GM21447 (cell line): ENCODE data around the gene MAP3K3.
"Not testable (repeated sequence)": the region's sequence is repeated elsewhere in the genome, so short reads cannot be mapped to it uniquely, and the experiment has no call there.

Experiments used
- ATAC-seq: cut with Tn5 transposase; IDR thresholded peaks from one replicate; pipeline ENCODE4 v1.9.1; 2021; ENCODE audit not compliant: unreplicated experiment

MAP3K3 gene

DNA sequence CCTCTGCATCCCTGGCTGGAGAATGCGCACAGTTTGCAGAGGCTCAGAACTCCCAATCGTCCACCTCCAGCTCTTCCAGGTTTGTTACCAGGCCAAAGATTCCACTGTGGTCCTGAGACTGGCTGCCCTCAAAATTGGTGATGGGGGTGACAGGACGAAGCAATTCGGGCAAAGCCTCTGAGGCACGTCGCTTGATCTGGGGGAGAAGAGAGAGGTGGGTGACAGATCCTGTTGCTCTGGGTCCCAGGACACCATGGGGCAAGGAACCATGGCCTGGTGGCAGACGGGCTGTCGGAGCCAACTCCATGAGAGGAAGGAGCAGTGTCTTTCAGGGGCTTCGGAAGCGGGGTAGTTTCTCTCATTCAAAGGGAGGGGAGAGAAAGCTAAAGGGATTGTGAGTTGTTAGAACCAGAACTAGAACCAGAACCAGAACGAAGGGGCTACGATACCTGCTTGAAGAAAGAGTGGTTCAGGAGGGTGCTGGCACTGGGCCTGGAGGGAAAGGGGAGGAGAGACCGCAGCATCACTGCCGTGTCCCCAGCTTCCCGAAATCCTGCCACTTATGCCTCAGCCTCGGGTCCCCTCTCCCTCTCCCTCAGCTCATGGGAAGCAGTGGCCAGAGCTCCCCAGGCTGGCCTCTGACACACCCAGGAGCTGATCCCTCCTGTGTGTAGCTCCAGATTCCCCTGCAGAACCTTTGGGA lies 81.5 kb downstream of the MAP3K3 start:
- ATAC-seq = no peak

- no peak for ATAC-seq
Observed at GRCh38 chr17:63704259-63704576, 82.0 kb downstream of the MAP3K3 start.

GRCh38 chr17:63704836-63705235 lies 82.6 kb downstream of the MAP3K3 start:
- no peak for ATAC-seq

- no peak for ATAC-seq
Observed at GRCh38 chr17:63705657-63706056, 83.4 kb downstream of the MAP3K3 start.

GRCh38 chr17:63706336-63707082 lies 84.3 kb downstream of the MAP3K3 start:
- ATAC-seq = no peak

DNA sequence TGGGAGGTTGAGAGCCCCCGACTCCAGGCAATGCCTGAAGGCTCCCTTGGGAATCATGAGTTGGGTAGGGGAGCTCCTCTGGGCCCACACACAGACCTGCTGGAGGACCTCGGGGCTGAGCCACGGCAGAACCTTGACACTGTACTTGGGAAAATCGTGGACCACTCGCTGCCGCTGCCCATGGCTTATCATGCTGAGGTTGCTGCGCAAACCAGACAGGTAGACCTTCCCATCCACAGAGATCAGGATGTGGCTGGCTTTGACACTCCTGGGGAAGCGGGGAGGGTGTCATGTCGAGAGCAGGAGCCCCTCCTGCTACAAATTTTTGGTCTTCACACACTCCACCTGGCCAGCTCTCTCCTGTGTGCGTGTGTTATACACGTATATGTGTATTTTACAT lies 84.9 kb downstream of the MAP3K3 start:
- ATAC-seq = no peak

- no peak for ATAC-seq
Observed at GRCh38 chr17:63709110-63709509, 86.9 kb downstream of the MAP3K3 start.

DNA sequence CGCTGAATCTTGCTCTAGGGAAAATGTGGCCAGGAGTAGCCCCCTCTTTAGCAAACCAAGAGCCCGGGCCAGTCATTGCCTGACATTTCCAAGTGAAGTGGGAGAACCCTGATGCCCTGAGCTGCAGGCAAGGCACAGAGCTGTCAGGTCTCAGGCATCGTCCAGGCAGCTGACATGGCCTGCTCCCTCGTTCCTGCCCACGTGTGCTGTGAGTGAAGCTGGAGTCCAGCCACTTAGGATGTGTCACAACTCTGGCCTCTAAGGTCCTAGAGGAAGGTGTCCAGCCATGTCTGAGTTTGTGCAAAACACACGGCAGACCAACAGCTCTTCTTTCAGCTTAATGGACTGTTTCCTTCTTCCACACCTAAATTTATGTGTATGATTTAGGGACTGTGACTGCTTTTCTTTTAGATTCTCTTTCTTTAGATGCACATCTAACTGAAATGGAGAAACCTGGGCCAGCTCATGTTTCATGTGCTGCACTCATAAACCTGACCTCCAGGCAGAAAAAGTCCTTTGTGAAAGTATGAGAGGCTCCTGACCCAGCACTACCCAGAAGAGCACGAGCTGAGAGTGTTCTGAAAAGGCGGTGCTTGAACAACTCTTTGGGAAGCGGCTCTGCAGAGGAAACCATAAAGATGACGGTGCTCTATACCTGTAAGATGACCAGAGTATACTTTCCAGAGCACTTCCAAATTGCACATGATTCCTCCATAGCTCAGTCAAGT lies 92.5 kb downstream of the MAP3K3 start:
- ATAC-seq = no peak

GRCh38 chr17:63716426-63716825 lies 94.2 kb downstream of the MAP3K3 start:
- ATAC-seq = no peak

DNA sequence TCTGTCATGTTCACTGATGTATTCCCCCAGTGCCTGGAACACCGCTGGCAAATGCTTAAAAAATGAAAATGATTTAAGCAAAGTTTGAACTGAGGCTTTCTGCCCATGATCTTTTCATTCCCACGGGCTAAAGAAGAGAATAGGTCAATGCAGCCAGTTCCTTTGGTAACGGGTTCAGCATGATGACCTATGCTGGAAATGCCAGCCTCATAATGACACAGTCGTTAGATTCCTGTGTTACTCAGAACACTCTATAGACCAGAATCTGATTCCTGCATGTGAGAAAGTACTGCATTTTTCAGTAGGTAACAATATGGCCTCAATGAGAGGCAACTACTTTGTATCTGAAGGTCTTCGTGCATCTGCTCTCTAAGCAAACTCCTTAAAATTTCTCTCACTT lies 96.8 kb downstream of the MAP3K3 start:
- ATAC-seq = no peak

DNA sequence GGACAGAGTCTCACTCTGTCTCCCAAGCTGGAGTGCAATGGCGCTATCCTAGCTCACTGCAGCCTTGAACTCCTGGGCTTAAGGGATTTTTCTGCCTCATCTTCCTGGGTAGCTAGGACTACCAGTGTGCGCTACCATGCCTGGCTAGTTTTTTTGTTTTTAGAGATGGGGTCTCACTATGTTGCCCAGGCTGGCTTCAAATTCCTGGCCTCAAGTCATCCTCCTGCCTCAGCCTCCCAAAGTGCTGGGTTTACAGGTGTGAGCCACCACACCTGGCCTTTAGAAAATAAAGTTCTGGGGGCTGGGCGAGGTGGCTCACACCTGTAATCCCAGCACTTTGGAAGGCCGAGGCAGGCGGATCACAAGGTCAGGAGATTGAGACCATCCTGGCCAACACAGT lies 98.0 kb downstream of the MAP3K3 start:
- ATAC-seq = not testable (repeated sequence)

DNA sequence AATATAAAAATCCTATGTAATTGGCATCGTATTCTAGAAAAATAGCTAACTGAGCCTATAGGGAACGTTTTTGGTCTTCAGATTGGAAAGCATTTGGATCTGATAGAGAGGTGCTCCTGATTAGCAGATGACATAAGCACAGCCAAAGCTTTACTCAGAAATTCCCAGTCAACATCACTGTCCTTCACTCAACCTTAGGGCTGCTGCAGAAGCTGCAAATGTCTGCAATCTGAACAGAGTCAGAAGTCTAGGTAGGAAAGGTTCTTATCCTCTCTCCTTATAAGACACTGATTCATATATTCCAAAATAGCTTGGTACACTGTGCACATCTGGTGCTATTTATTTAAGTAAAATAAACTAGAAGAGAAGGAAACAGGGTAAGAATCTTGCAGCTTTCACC lies 100.2 kb downstream of the MAP3K3 start:
- no peak for ATAC-seq

- no peak for ATAC-seq
Observed at GRCh38 chr17:63735691-63736090, 113.5 kb downstream of the MAP3K3 start.

DNA sequence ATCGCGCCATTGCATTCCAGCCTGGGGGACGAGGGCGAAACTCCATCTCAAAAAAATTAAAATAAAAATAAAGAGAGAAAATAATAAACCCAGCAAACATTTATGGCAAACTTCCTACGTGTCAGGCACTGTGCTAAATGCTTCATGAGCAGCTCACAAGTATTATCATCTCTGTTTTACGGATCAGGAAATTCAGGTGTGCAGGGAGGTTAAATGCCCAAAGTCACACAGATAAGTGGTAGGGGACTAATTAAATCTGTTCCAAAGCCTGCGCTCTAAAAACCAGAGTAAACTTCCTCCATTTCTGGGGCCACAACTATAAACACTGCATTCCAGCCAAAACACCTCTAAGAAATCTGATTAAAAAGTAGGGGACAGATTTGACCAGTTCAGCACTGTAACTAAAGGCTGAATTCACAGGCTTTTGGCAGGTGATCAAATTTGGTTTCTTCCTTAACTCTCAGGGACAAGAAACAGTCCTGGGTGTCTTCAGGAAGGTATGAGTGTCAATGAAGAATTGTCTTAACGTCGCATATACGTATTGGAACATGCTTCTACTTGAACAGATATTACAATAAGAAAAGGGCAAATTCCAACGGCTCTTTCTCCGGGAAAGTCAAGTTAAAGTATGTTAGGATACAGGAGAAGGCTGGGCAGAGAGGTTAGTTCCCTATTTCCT lies 118.4 kb downstream of the MAP3K3 start:
- ATAC-seq = no peak

GRCh38 chr17:63741143-63741407 lies 118.9 kb downstream of the MAP3K3 start:
- peak; percentile 20 for ATAC-seq

- peak; percentile 86 for ATAC-seq
Observed at GRCh38 chr17:63741408-63742173, 119.4 kb downstream of the MAP3K3 start, which contains the start of gene STRADA. Gene STRADA (minus strand): TSS chr17:63741799. CDS start chr17:63728369, 13,430 bp downstream.
